ENCODE results near the gene MREG.
A peak's percentile ranks its signal among the peaks of the same experiment; 100 is the strongest.
"Not testable (repeated sequence)": the region's sequence is repeated elsewhere in the genome, so short reads cannot be mapped to it uniquely, and the experiment has no call there.

The MREG gene

GRCh38 chr2:215931256-215931903 lies 82.0 kb downstream of the MREG start:
- no peak overlapping the region for H3K4me3 ChIP-seq (ENCODE audit: low read depth, low read length)
- peak; percentile 89 for TF ChIP-seq CTCF (IDR thresholded peaks at IDR 0.05; ENCODE audit: control insufficient read depth, extremely low read depth, insufficient read depth)
- peak; percentile 54 for DNase-seq (ENCODE audit: low read depth)

- no peak overlapping the region for H3K4me3 ChIP-seq (ENCODE audit: low read depth, low read length)
- no peak for DNase-seq (ENCODE audit: low read depth)
- TF ChIP-seq CTCF (IDR thresholded peaks at IDR 0.05; ENCODE audit: control insufficient read depth, extremely low read depth, insufficient read depth), result no peak
Measured at GRCh38 chr2:215930505-215931253, 82.7 kb downstream of the MREG start.

GRCh38 chr2:215929602-215930335 lies 83.6 kb downstream of the MREG start:
- DNase-seq (ENCODE audit: low read depth), result no peak
- H3K4me3 ChIP-seq (ENCODE audit: low read depth, low read length), result no peak overlapping the region
- TF ChIP-seq CTCF (IDR thresholded peaks at IDR 0.05; ENCODE audit: control insufficient read depth, extremely low read depth, insufficient read depth), result no peak

GRCh38 chr2:215928086-215928485 lies 85.3 kb downstream of the MREG start:
- H3K4me3 ChIP-seq (ENCODE audit: low read depth, low read length), result no peak overlapping the region
- TF ChIP-seq CTCF (IDR thresholded peaks at IDR 0.05; ENCODE audit: control insufficient read depth, extremely low read depth, insufficient read depth), result no peak
- DNase-seq (ENCODE audit: low read depth), result no peak

- not testable (repeated sequence) for DNase-seq (ENCODE audit: low read depth); H3K4me3 ChIP-seq (ENCODE audit: low read depth, low read length)
Measured at GRCh38 chr2:215926992-215927391, 86.4 kb downstream of the MREG start.

GRCh38 chr2:215921895-215922294 lies 91.5 kb downstream of the MREG start:
- DNase-seq (ENCODE audit: low read depth), result no peak
- no peak for TF ChIP-seq CTCF (IDR thresholded peaks at IDR 0.05; ENCODE audit: control insufficient read depth, extremely low read depth, insufficient read depth)
- no peak overlapping the region for H3K4me3 ChIP-seq (ENCODE audit: low read depth, low read length)
